Measurements from ENCODE around the gene EXD3. TPM values are rescaled to one million over a fixed set of nuclear protein-coding genes. Genes with fewer than 3 reads are reported as not detected.
"Not testable (repeated sequence)": the region's sequence is repeated elsewhere in the genome, so short reads cannot be mapped to it uniquely, and the experiment has no call there.

The EXD3 gene
- total RNA-seq, 1 donor from 2014 or later, result 5.2 TPM

DNA sequence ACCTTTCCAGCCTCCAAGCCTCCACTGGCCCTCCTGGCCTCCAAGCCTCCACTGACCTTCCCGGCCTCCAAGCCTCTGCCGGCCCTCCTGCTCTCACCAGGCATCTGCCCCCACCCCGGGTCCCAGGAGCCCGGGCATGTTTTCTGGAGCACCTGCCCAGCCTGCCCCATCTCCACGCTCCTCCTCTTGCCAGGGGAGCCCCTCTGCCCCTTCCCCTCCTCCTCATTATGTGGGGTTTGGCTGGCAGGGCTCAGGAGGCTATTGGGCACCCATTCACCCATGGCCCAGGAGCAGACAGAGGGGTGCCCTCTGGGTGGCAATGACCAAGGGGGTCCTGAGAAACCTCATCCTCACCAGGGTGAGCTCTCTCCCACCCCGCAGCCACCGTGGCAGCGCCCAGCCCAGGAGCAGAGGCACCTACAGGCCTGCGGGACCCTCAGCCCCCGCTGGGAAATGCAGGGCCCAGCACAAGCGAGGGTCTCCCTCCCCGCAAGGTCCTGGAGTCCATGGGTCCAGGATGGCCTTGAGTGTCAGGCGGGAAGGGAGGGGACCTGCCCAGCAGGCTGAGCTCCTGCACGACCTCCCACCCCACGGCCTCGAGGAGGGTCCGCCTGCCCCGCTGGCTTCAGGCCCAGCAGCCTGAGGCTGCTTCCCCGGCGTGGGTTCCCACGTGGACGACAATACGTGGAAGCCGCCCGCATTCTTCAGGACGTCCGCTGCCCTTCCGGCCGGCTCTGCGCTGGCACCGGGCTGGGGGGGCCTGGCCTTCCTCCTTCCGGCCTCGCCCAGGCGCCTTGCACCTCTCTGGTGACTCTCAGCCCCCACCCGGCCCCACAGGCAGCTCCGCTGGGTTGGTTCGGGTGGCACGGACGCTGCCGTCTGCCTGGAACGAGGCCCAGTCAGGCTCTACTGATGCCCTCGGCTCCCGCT lies 69.5 kb downstream of the EXD3 start:
- Mint-ChIP-seq H3K27me3 (no peaks in the 10 kb centered on the region), H3K4me1 (no peaks in the 10 kb centered on the region), H3K27ac (no peak overlapping the region), H3K4me3 (no peak overlapping the region), H3K36me3 (ENCODE audit: low read depth) (no peaks in the 10 kb centered on the region), H3K9me3 (peaks cover 13% of the 10 kb centered on the region)
- intact Hi-C loops (cut with micrococcal nuclease), result no loop called here
- DNase-seq, result no peak

GRCh38 chr9:137352511-137353222 lies 70.3 kb downstream of the EXD3 start:
- no peak for DNase-seq
- Mint-ChIP-seq H3K36me3 (ENCODE audit: low read depth) (no peaks in the 10 kb centered on the region), H3K4me3 (no peak overlapping the region), H3K4me1 (no peaks in the 10 kb centered on the region), H3K27me3 (no peaks in the 10 kb centered on the region), H3K9me3 (peaks cover 10% of the 10 kb centered on the region), H3K27ac (no peak overlapping the region)
- intact Hi-C loops (cut with micrococcal nuclease), result no loop called here

GRCh38 chr9:137351781-137352501 lies 71.0 kb downstream of the EXD3 start:
- peaks cover 5% of the 10 kb centered on the region for H3K9me3 Mint-ChIP-seq
- DNase-seq, result no peak
- H3K36me3 Mint-ChIP-seq (ENCODE audit: low read depth), result no peaks in the 10 kb centered on the region
- intact Hi-C loops (cut with micrococcal nuclease), result no loop called here
- no peaks in the 10 kb centered on the region for H3K4me1 Mint-ChIP-seq
- H3K4me3 Mint-ChIP-seq, result no peak overlapping the region
- H3K27ac Mint-ChIP-seq, result no peak overlapping the region
- H3K27me3 Mint-ChIP-seq, result no peaks in the 10 kb centered on the region

GRCh38 chr9:137350696-137351584 lies 72.0 kb downstream of the EXD3 start:
- DNase-seq, result no peak
- no peaks in the 10 kb centered on the region for H3K27me3 Mint-ChIP-seq
- no peak overlapping the region for H3K4me3 Mint-ChIP-seq
- H3K36me3 Mint-ChIP-seq (ENCODE audit: low read depth), result no peaks in the 10 kb centered on the region
- peaks cover 3% of the 10 kb centered on the region for H3K9me3 Mint-ChIP-seq
- no peak overlapping the region for H3K27ac Mint-ChIP-seq
- H3K4me1 Mint-ChIP-seq, result no peaks in the 10 kb centered on the region
- intact Hi-C loops (cut with micrococcal nuclease), result no loop called here

GRCh38 chr9:137349471-137350033 lies 73.4 kb downstream of the EXD3 start:
- H3K9me3 Mint-ChIP-seq, result peaks cover 3% of the 10 kb centered on the region
- H3K36me3 Mint-ChIP-seq (ENCODE audit: low read depth), result no peaks in the 10 kb centered on the region
- intact Hi-C loops (cut with micrococcal nuclease), result no loop called here
- H3K4me3 Mint-ChIP-seq, result no peak overlapping the region
- no peaks in the 10 kb centered on the region for H3K4me1 Mint-ChIP-seq
- no peak overlapping the region for H3K27ac Mint-ChIP-seq
- no peak for DNase-seq
- no peaks in the 10 kb centered on the region for H3K27me3 Mint-ChIP-seq

DNA sequence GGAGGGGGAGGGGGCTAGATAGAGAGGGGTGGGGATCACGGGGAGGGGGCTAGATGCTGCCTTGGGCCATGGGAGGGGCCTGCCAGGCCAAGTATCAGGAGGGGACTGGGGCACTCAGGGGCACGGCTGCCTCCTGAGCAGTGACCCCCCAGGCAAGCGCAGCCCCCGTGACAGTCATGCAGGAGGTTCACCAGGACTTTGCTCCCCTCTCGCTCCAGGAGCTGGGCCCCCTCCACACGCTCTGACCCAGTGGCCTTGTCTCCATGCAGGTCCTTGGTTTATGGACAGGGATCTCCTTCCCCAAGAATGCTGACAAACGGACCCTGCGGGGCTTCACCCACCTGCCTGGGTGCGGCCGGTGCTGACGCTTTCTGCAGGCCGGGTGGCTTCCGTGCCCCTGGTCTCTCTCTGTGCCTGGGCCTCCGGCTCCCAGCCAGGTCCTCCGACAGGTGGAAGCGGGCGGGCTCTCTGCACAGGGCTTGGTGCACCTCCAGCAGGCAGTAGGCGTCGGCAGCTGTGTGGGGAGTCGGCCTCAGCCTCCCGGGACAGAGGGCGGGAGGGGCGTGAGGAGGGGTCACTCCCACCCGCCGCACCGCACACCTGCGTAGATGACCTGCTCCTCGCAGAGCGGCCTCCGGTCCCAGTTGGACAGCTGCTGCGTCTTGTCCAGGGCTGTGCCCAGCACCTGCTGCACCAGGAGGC lies 74.0 kb downstream of the EXD3 start:
- no peaks in the 10 kb centered on the region for H3K4me1 Mint-ChIP-seq
- no peak overlapping the region for H3K4me3 Mint-ChIP-seq
- no peaks in the 10 kb centered on the region for H3K27me3 Mint-ChIP-seq
- no peak overlapping the region for H3K27ac Mint-ChIP-seq
- intact Hi-C loops (cut with micrococcal nuclease), result no loop called here
- no peaks in the 10 kb centered on the region for H3K36me3 Mint-ChIP-seq (ENCODE audit: low read depth)
- H3K9me3 Mint-ChIP-seq, result peaks cover 3% of the 10 kb centered on the region
- DNase-seq, result no peak

GRCh38 chr9:137347928-137348327 lies 75.0 kb downstream of the EXD3 start:
- H3K9me3 Mint-ChIP-seq, result peaks cover 3% of the 10 kb centered on the region
- intact Hi-C loops (cut with micrococcal nuclease), result no loop called here
- H3K27ac Mint-ChIP-seq, result no peak overlapping the region
- no peaks in the 10 kb centered on the region for H3K36me3 Mint-ChIP-seq (ENCODE audit: low read depth)
- no peaks in the 10 kb centered on the region for H3K4me1 Mint-ChIP-seq
- H3K27me3 Mint-ChIP-seq, result no peaks in the 10 kb centered on the region
- no peak for DNase-seq
- H3K4me3 Mint-ChIP-seq, result no peak overlapping the region

- intact Hi-C loops (cut with micrococcal nuclease), result no loop called here
- Mint-ChIP-seq H3K27me3 (no peaks in the 10 kb centered on the region), H3K36me3 (ENCODE audit: low read depth) (no peaks in the 10 kb centered on the region), H3K27ac (no peak overlapping the region), H3K9me3 (peaks cover 3% of the 10 kb centered on the region), H3K4me1 (no peaks in the 10 kb centered on the region), H3K4me3 (no peak overlapping the region)
- DNase-seq, result no peak
These were observed 80.5 kb downstream of the EXD3 start for GRCh38 chr9:137342482-137342881.

GRCh38 chr9:137341227-137341626 lies 81.7 kb downstream of the EXD3 start:
- Mint-ChIP-seq H3K4me1 (no peaks in the 10 kb centered on the region), H3K27me3 (no peaks in the 10 kb centered on the region), H3K36me3 (ENCODE audit: low read depth) (no peaks in the 10 kb centered on the region), H3K4me3 (no peak overlapping the region), H3K9me3 (peaks cover 6% of the 10 kb centered on the region), H3K27ac (no peak overlapping the region)
- intact Hi-C loops (cut with micrococcal nuclease), result no loop called here
- DNase-seq, result no peak

DNA sequence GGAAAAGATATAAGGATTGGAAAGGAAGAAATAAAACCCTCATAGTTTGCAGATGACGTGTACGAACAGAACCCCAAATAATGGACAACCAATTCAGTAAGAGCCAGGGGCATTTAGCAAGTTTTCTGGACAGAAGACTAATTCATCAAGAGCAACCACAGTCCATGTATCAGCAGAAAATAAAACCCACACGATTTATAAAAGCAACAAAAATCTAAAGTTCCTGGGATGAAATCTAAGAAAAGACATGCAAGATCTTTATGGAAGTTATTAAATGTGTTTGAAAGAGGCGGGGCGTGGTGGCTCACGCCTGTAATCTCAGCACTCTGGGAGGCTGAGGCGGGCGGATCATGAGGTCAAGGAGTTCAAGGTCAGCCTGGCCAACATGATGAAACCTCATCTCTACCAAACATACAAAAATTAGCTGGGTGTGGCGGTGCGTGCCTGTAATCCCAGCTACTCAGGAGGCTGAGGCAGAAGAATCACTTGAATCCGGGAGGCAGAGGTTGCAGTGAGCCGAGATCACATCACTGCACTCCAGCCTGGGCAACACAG lies 83.0 kb downstream of the EXD3 start:
- H3K4me3 Mint-ChIP-seq; H3K27me3 Mint-ChIP-seq; intact Hi-C loops (cut with micrococcal nuclease): not testable (repeated sequence)

GRCh38 chr9:137339045-137339907 lies 83.7 kb downstream of the EXD3 start:
- Mint-ChIP-seq H3K4me3 (no peak overlapping the region), H3K27ac (no peak overlapping the region)
- intact Hi-C loops (cut with micrococcal nuclease), result no loop called here

More for the DNA sequence above, 83.0 kb downstream of the EXD3 start:
- not testable (repeated sequence) for H3K27ac Mint-ChIP-seq; H3K36me3 Mint-ChIP-seq (ENCODE audit: low read depth); DNase-seq; H3K9me3 Mint-ChIP-seq; H3K4me1 Mint-ChIP-seq

DNA sequence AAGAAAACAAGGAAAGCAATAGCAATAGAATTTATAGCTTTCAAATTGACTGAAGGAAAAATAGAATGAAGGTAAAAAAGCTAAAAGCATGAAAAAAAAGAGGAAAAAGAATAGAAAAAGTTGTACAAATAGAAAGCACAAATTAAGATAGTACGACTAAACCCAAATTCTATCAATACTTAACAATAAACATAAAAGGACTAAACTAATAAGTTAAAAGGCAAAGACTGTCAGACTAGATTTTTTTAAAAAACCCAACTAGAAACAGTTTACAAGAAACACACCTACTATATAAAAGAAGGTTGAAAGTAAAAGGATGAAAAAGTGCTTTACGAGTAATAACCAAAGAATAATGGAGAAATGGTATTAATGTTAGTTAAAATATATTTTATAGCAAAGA lies 86.2 kb downstream of the EXD3 start:
- H3K4me3 Mint-ChIP-seq, result no peak overlapping the region
- no peak for DNase-seq
- H3K36me3 Mint-ChIP-seq (ENCODE audit: low read depth), result no peaks in the 10 kb centered on the region
- no peaks in the 10 kb centered on the region for H3K4me1 Mint-ChIP-seq
- intact Hi-C loops (cut with micrococcal nuclease), result no loop called here
- H3K9me3 Mint-ChIP-seq, result peaks cover 9% of the 10 kb centered on the region
- H3K27ac Mint-ChIP-seq, result no peak overlapping the region
- H3K27me3 Mint-ChIP-seq, result no peaks in the 10 kb centered on the region

More at GRCh38 chr9:137339045-137339907, 83.7 kb downstream of the EXD3 start:
- no peaks in the 10 kb centered on the region for H3K27me3 Mint-ChIP-seq
- peaks cover 9% of the 10 kb centered on the region for H3K9me3 Mint-ChIP-seq
- no peaks in the 10 kb centered on the region for H3K4me1 Mint-ChIP-seq
- DNase-seq, result no peak
- H3K36me3 Mint-ChIP-seq (ENCODE audit: low read depth), result no peaks in the 10 kb centered on the region
